Jurkat, Clone E6-1 (cell line): ENCODE measurements around the gene PTPN3.

ENCODE experiments used
- DNase-seq: peaks from one replicate; pipeline ENCODE4 v3.0.0-alpha.2; 2011; ENCODE audit warnings: low read depth, low spot score
- H3K4me3 ChIP-seq: 2 replicates; pipeline ENCODE4 v1.5.1; 2011; ENCODE audit warnings: mild to moderate bottlenecking, low read length, control low read depth, moderate library complexity

PTPN3 gene

GRCh38 chr9:109478665-109479380 is 19.3 kb downstream of the PTPN3 start:
- no peak overlapping the region for H3K4me3 ChIP-seq
- DNase-seq = no peak

- H3K4me3 ChIP-seq = no peak overlapping the region
- DNase-seq = no peak
Observed at GRCh38 chr9:109478051-109478563, 20.0 kb downstream of the PTPN3 start.

GRCh38 chr9:109477258-109478050 is 20.7 kb downstream of the PTPN3 start:
- no peak for DNase-seq

GRCh38 chr9:109476642-109477257 is 21.4 kb downstream of the PTPN3 start:
- no peak overlapping the region for H3K4me3 ChIP-seq
- no peak for DNase-seq

More at GRCh38 chr9:109477258-109478050, 20.7 kb downstream of the PTPN3 start:
- H3K4me3 ChIP-seq = no peak overlapping the region

- no peak for DNase-seq
- no peak overlapping the region for H3K4me3 ChIP-seq
Observed at GRCh38 chr9:109475526-109475925, 22.6 kb downstream of the PTPN3 start.

- DNase-seq = no peak
- H3K4me3 ChIP-seq = no peak overlapping the region
Observed at GRCh38 chr9:109474944-109475343, 23.2 kb downstream of the PTPN3 start.

GRCh38 chr9:109474170-109474569 is 23.9 kb downstream of the PTPN3 start:
- H3K4me3 ChIP-seq = no peak overlapping the region

GRCh38 chr9:109473329-109473728 is 24.8 kb downstream of the PTPN3 start:
- DNase-seq = no peak
- no peak overlapping the region for H3K4me3 ChIP-seq

More at GRCh38 chr9:109474170-109474569, 23.9 kb downstream of the PTPN3 start:
- no peak for DNase-seq

GRCh38 chr9:109471475-109472393 is 26.4 kb downstream of the PTPN3 start:
- DNase-seq = no peak
- no peak overlapping the region for H3K4me3 ChIP-seq

GRCh38 chr9:109469646-109470358 is 28.3 kb downstream of the PTPN3 start:
- DNase-seq = peak; percentile 88
- no peak overlapping the region for H3K4me3 ChIP-seq

- no peak overlapping the region for H3K4me3 ChIP-seq
- no peak for DNase-seq
Observed at GRCh38 chr9:109468927-109469326, 29.2 kb downstream of the PTPN3 start.

- no peak overlapping the region for H3K4me3 ChIP-seq
- peak; percentile 80 for DNase-seq
Observed at GRCh38 chr9:109467936-109468335, 30.2 kb downstream of the PTPN3 start.

- DNase-seq = peak; percentile 79
Observed at GRCh38 chr9:109466623-109467590, 31.2 kb downstream of the PTPN3 start.

GRCh38 chr9:109463924-109464625 is 34.0 kb downstream of the PTPN3 start:
- no peak overlapping the region for H3K4me3 ChIP-seq
- peak; percentile 44 for DNase-seq

More at GRCh38 chr9:109466623-109467590, 31.2 kb downstream of the PTPN3 start:
- H3K4me3 ChIP-seq = peak overlapping the region; percentile 3; the same call in 1 of the 2 replicates

GRCh38 chr9:109460576-109460975 is 37.5 kb downstream of the PTPN3 start:
- DNase-seq = no peak
- H3K4me3 ChIP-seq = no peak overlapping the region

- peak; percentile 50 for DNase-seq
- no peak overlapping the region for H3K4me3 ChIP-seq
Observed at GRCh38 chr9:109459423-109459822, 38.7 kb downstream of the PTPN3 start.
